Epithelial cell of prostate (primary cell): ENCODE data around the gene UBL4B.

Experiments
- DNase-seq: peaks from one replicate; pipeline ENCODE4 v3.0.0-alpha.2; 2011; ENCODE audit warnings: low read depth, low spot score
- H3K27ac ChIP-seq: fragments of 450-650 bp; 2 replicates; pipeline ENCODE4 v1.5.1; 2017; ENCODE audit warnings: mild to moderate bottlenecking

The UBL4B gene

GRCh38 chr1:110084227-110085078 lies 27.8 kb upstream of the UBL4B start:
- no peak for DNase-seq
- no peak overlapping the region for H3K27ac ChIP-seq

- no peak for DNase-seq
- no peak overlapping the region for H3K27ac ChIP-seq
Measured at GRCh38 chr1:110085671-110086070, 26.6 kb upstream of the UBL4B start.

- no peak overlapping the region for H3K27ac ChIP-seq
- DNase-seq: no peak
Measured at GRCh38 chr1:110086961-110087360, 25.3 kb upstream of the UBL4B start.

GRCh38 chr1:110087812-110088738 lies 24.2 kb upstream of the UBL4B start:
- H3K27ac ChIP-seq: no peak overlapping the region
- DNase-seq: no peak

- no peak for DNase-seq
- H3K27ac ChIP-seq: no peak overlapping the region
Measured at GRCh38 chr1:110088739-110089316, 23.4 kb upstream of the UBL4B start.

GRCh38 chr1:110089561-110090275 lies 22.5 kb upstream of the UBL4B start:
- no peak overlapping the region for H3K27ac ChIP-seq
- DNase-seq: no peak

- no peak for DNase-seq
- H3K27ac ChIP-seq: no peak overlapping the region
Measured at GRCh38 chr1:110091381-110091780, 20.9 kb upstream of the UBL4B start.

- DNase-seq: no peak
- no peak overlapping the region for H3K27ac ChIP-seq
Measured at GRCh38 chr1:110091791-110092190, 20.5 kb upstream of the UBL4B start.

- no peak overlapping the region for H3K27ac ChIP-seq
- no peak for DNase-seq
Measured at GRCh38 chr1:110092991-110093390, 19.3 kb upstream of the UBL4B start.

- no peak overlapping the region for H3K27ac ChIP-seq
- DNase-seq: no peak
Measured at GRCh38 chr1:110094931-110095654, 17.1 kb upstream of the UBL4B start.

- H3K27ac ChIP-seq: no peak overlapping the region
- no peak for DNase-seq
Measured at GRCh38 chr1:110097507-110098221, 14.6 kb upstream of the UBL4B start.

- H3K27ac ChIP-seq: no peak overlapping the region
- DNase-seq: no peak
Measured at GRCh38 chr1:110098222-110099026, 13.8 kb upstream of the UBL4B start.

- H3K27ac ChIP-seq: no peak overlapping the region
- no peak for DNase-seq
Measured at GRCh38 chr1:110100335-110100734, 11.9 kb upstream of the UBL4B start.

GRCh38 chr1:110102081-110102480 lies 10.2 kb upstream of the UBL4B start:
- no peak for DNase-seq
- no peak overlapping the region for H3K27ac ChIP-seq

GRCh38 chr1:110106013-110106941 lies 6.0 kb upstream of the UBL4B start:
- no peak for DNase-seq
- no peak overlapping the region for H3K27ac ChIP-seq

GRCh38 chr1:110107867-110108469 lies 4.3 kb upstream of the UBL4B start:
- H3K27ac ChIP-seq: no peak overlapping the region
- DNase-seq: no peak

- H3K27ac ChIP-seq: no peak overlapping the region
- DNase-seq: no peak
Measured at GRCh38 chr1:110111081-110111480, 1.2 kb upstream of the UBL4B start.
